ENCODE measurements around the gene CSNK1G1. TPM values are rescaled to one million over a fixed set of nuclear protein-coding genes. Genes with fewer than 3 reads are reported as not detected.
A peak's percentile ranks its signal among the peaks of the same experiment; 100 is the strongest.
"Not testable (repeated sequence)": the region's sequence is repeated elsewhere in the genome, so short reads cannot be mapped to it uniquely, and the experiment has no call there.

Gene CSNK1G1
- total RNA-seq, 2 experiments from 2014 or later, result 20.3 to 22.5 TPM

DNA sequence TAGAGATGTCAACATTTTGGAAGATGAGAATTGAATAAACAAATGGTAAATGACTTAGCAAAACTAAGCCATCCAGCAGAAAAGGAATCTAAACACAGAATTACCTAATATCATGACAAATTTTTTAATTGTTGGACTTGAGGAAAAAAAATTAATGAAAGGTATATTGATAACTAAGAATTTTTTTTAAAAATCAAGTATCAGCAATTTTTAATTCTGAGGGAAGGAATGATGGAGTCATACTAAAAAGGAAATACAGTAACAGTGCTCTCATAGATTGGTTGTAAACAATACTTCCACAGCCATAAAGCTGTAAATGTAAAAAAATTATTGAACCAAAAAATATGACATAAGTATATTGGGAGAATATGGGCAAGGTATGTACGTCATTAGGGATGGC lies 68.0 kb downstream of the CSNK1G1 start:
- no peak for DNase-seq
- CTCF ChIA-PET, result interaction anchor here (0.9 kb wide), 1 partner anchor 56 kb away, joined by 3 read pairs; no protein-coding TSS in a partner anchor

DNA sequence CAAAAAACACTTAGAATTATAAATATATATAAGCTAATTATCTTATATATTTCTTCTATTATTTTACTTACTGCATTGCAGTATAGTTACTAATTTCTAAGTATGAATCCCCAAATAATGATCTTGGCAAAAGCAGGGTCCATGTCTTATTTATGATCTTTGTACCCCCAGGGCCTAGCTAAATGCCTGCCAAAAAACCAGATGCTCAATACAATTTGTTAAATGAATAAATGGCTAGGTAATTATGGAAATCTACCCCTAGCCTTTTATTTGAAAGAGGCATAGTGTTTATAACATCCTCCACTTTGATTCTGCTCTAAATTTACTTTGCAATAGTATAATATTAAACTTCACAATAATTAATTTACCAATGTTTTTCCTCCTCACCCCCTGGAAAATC lies 69.5 kb downstream of the CSNK1G1 start:
- Mint-ChIP-seq H3K36me3 (ENCODE audit: low read depth) (peaks cover 3% of the 10 kb centered on the region), H3K27me3 (no peaks in the 10 kb centered on the region), H3K4me1 (peaks cover 10% of the 10 kb centered on the region), H3K9me3 (ENCODE audit: low read depth) (no peaks in the 10 kb centered on the region), H3K4me3 (no peak overlapping the region), H3K27ac (no peak overlapping the region)
- ATAC-seq (no peak), DNase-seq (no peak)
- ChIA-PET POLR2A (interaction anchor here (0.6 kb wide), 1 partner anchor 24 kb away, joined by 3 read pairs; no protein-coding TSS in a partner anchor), CTCF (interaction anchor here (0.6 to 1.3 kb wide), 2 partner anchors 98 to 221 kb away, joined by 3 read pairs; no protein-coding TSS in a partner anchor)
- intact Hi-C loops (cut with DNase I, micrococcal nuclease), result no loop called here

More for the DNA sequence above, 68.0 kb downstream of the CSNK1G1 start:
- no peaks in the 10 kb centered on the region for H3K27me3 Mint-ChIP-seq
- H3K9me3 Mint-ChIP-seq (ENCODE audit: low read depth), result no peaks in the 10 kb centered on the region
- H3K4me3 Mint-ChIP-seq, result no peak overlapping the region
- H3K36me3 Mint-ChIP-seq (ENCODE audit: low read depth), result peaks cover 3% of the 10 kb centered on the region
- intact Hi-C loops (cut with DNase I, micrococcal nuclease), result no loop called here
- no peak overlapping the region for H3K27ac Mint-ChIP-seq
- H3K4me1 Mint-ChIP-seq, result peaks cover 10% of the 10 kb centered on the region
- POLR2A ChIA-PET, result no interaction called here
- no peak for ATAC-seq

DNA sequence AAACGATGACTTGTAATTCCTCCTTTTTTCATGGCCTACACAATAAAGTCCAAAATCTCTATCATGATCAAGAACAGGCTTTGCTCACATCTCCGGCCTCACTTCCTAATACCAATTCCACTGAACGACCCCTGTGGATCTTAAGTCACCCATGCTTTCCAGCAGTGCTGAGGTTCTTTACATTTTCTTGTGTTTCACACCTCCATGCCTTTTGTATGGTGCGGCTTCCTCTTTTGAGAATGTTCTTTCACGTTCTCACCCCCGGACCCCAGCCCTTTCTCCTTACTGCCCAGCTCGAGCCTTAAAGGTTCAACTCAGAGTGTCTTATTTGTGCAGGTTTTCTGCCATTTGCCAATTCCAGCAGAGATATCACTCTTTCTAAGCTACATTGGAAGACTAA lies 70.1 kb downstream of the CSNK1G1 start:
- H3K9me3 Mint-ChIP-seq (ENCODE audit: low read depth), result no peaks in the 10 kb centered on the region
- no peak overlapping the region for H3K4me3 Mint-ChIP-seq
- DNase-seq (no peak), ATAC-seq (no peak)
- H3K27ac Mint-ChIP-seq, result no peak overlapping the region
- ChIA-PET CTCF (interaction anchor here (0.6 to 1.3 kb wide), 3 partner anchors 52 to 222 kb away, joined by 3 read pairs; no protein-coding TSS in a partner anchor), POLR2A (no interaction called here)
- H3K36me3 Mint-ChIP-seq (ENCODE audit: low read depth), result peaks cover 6% of the 10 kb centered on the region
- intact Hi-C loops (cut with DNase I, micrococcal nuclease), result no loop called here
- no peaks in the 10 kb centered on the region for H3K27me3 Mint-ChIP-seq
- peaks cover 10% of the 10 kb centered on the region for H3K4me1 Mint-ChIP-seq

DNA sequence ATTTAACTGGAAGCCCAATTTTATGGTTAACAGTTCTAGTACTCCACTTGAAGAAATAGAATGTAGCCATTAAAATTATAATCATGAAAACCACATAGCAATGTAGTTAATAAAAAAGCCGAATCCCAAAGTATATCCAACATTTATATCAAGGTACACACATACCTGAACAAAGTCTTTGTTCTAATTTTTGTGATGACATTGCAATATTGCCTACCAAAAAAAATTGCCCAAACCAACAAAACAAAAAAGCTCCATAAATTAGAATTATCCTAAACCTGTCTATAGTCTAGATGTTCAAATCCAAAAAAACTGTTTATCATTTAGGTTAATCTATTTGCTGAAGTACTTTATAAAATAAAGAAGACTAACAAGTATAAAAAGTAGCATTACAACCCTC lies 70.8 kb downstream of the CSNK1G1 start:
- H3K36me3 Mint-ChIP-seq (ENCODE audit: low read depth), result peaks cover 8% of the 10 kb centered on the region
- no peak overlapping the region for H3K4me3 Mint-ChIP-seq
- H3K27me3 Mint-ChIP-seq, result no peaks in the 10 kb centered on the region
- no peak overlapping the region for H3K27ac Mint-ChIP-seq
- DNase-seq (no peak), ATAC-seq (no peak)
- H3K9me3 Mint-ChIP-seq (ENCODE audit: low read depth), result no peaks in the 10 kb centered on the region
- H3K4me1 Mint-ChIP-seq, result peaks cover 10% of the 10 kb centered on the region
- intact Hi-C loops (cut with DNase I, micrococcal nuclease), result no loop called here
- CTCF ChIA-PET, result interaction anchor here (0.7 to 0.9 kb wide), 2 partner anchors 51 to 105 kb away, joined by 3 read pairs; no protein-coding TSS in a partner anchor
- POLR2A ChIA-PET, result no interaction called here

DNA sequence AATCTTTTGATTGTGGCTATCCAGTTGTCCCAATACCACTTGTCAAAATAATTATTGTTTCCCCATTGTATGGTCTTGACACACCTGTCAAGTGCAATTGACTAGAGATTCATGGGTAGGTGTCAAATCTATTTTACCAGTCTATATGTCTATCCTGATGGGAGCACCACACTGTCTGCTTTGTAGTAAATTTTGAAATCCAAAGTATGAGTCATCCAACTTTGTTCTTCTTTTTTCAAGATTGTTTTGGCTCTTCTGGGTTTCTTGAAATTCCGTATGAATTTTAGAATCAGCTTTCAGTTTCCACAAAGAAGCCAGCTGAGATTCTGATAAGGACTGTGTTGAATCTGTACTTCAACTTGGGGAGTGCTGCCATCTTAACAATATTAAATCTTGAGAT lies 71.9 kb downstream of the CSNK1G1 start:
- POLR2A ChIA-PET, result no interaction called here
- no peak overlapping the region for H3K4me3 Mint-ChIP-seq
- peaks cover 8% of the 10 kb centered on the region for H3K4me1 Mint-ChIP-seq
- CTCF ChIA-PET, result no interaction called here
- H3K27me3 Mint-ChIP-seq, result no peaks in the 10 kb centered on the region
- no peak overlapping the region for H3K27ac Mint-ChIP-seq
- no peaks in the 10 kb centered on the region for H3K9me3 Mint-ChIP-seq (ENCODE audit: low read depth)
- intact Hi-C loops (cut with DNase I, micrococcal nuclease), result no loop called here
- DNase-seq (no peak), ATAC-seq (no peak)
- peaks cover 9% of the 10 kb centered on the region for H3K36me3 Mint-ChIP-seq (ENCODE audit: low read depth)

DNA sequence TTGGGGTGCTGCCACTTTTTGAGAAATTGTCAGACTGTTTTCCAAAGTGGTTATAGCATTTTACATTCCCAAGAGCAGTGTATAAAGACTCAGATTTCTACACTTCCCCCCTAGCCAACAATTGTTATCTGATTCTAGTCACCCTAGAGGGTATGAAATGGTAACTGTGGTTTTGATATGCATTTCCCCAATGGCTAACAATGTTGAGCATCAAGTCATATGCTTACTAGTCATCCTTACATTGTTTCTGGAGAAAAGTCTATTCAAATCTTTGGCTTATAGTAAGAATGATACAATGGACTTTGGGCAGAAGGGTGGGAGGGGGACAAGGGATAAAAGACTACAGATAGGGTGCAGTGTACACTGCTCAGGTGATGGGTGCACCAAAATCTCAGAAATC lies 73.3 kb downstream of the CSNK1G1 start:
- H3K27ac Mint-ChIP-seq, result no peak overlapping the region
- no peak for DNase-seq
- no peaks in the 10 kb centered on the region for H3K27me3 Mint-ChIP-seq
- peaks cover 9% of the 10 kb centered on the region for H3K36me3 Mint-ChIP-seq (ENCODE audit: low read depth)
- no peak overlapping the region for H3K4me3 Mint-ChIP-seq
- H3K4me1 Mint-ChIP-seq, result peaks cover 8% of the 10 kb centered on the region
- intact Hi-C loops (cut with DNase I, micrococcal nuclease), result no loop called here
- H3K9me3 Mint-ChIP-seq (ENCODE audit: low read depth), result no peaks in the 10 kb centered on the region
- ChIA-PET CTCF (no interaction called here), POLR2A (interaction anchor here (0.7 kb wide), 1 partner anchor 11 kb away, joined by 4 read pairs; no protein-coding TSS in a partner anchor)
- ATAC-seq, result no peak

DNA sequence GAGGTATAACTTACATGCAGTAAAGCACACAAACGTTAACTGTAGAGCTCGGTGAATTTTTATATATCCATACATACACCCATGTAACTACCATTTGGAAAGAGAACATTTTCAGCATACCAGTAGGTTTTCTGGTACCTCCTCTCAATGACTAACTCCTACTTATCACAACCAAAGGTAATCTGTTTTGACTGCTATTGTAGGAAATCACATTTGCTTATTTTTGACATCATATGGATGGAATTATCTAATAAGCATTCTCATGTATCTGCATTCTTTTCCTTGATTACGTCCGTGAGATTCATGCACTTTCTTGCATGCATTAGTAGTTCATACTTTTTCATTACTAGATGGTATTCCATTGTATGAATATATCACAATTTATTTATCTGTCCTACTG lies 76.8 kb downstream of the CSNK1G1 start:
- ChIA-PET POLR2A (no interaction called here), CTCF (no interaction called here)
- Mint-ChIP-seq H3K36me3 (ENCODE audit: low read depth) (peaks cover 9% of the 10 kb centered on the region), H3K4me1 (peaks cover 26% of the 10 kb centered on the region), H3K27me3 (no peaks in the 10 kb centered on the region), H3K27ac (no peak overlapping the region), H3K4me3 (no peak overlapping the region), H3K9me3 (ENCODE audit: low read depth) (no peaks in the 10 kb centered on the region)
- ATAC-seq (no peak), DNase-seq (no peak)
- intact Hi-C loops (cut with DNase I, micrococcal nuclease), result no loop called here

- H3K27ac Mint-ChIP-seq, result no peak overlapping the region
These were observed 80.0 kb downstream of the CSNK1G1 start for GRCh38 chr15:64275934-64276333.

DNA sequence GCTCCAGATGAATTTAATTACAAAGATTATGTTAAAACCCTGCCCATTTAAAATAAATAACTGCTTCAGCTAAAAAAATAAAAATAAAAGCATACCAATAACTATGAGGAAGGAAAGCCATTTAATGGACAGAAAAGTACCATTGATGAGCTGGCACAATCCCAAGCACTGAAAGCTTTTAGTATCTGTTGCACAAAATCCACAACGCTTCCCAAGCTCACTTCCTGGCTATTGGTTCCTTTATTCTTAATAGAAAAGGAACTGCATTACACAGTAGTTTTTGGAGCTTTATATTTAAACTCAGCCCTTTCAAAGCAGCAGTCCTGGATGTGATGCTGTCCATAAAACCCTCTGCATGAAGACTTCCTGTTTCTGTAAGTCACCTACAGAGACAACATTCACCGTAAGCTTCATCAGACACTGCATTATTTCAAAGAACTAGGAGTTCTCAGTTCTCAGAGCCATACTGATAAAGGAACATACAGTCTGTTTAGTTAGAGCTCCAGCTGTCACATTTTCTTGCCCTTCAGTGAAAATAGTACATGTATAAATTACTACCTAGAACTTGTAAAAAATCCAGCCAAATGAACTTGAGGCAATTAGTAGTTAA lies 81.5 kb downstream of the CSNK1G1 start:
- DNase-seq (no peak), ATAC-seq (no peak)
- Mint-ChIP-seq H3K36me3 (ENCODE audit: low read depth) (peaks cover 13% of the 10 kb centered on the region), H3K4me3 (no peak overlapping the region), H3K27me3 (no peaks in the 10 kb centered on the region), H3K4me1 (peaks cover 22% of the 10 kb centered on the region), H3K27ac (no peak overlapping the region), H3K9me3 (ENCODE audit: low read depth) (no peaks in the 10 kb centered on the region)
- intact Hi-C loops (cut with DNase I, micrococcal nuclease), result no loop called here
- CTCF ChIA-PET, result interaction anchor here (1.0 to 1.2 kb wide), 2 partner anchors 15 to 32 kb away, joined by 3 read pairs; no protein-coding TSS in a partner anchor
- POLR2A ChIA-PET, result interaction anchor here (0.6 to 0.7 kb wide), 2 partner anchors 35 to 81 kb away, joined by 3 read pairs; no protein-coding TSS in a partner anchor

More at GRCh38 chr15:64275934-64276333, 80.0 kb downstream of the CSNK1G1 start:
- POLR2A ChIA-PET, result no interaction called here
- no peaks in the 10 kb centered on the region for H3K9me3 Mint-ChIP-seq (ENCODE audit: low read depth)
- H3K4me3 Mint-ChIP-seq, result no peak overlapping the region
- H3K4me1 Mint-ChIP-seq, result peaks cover 22% of the 10 kb centered on the region
- H3K36me3 Mint-ChIP-seq (ENCODE audit: low read depth), result peaks cover 14% of the 10 kb centered on the region
- peak; percentile 44 for ATAC-seq
- H3K27me3 Mint-ChIP-seq, result no peaks in the 10 kb centered on the region
- intact Hi-C loops (cut with DNase I, micrococcal nuclease), result no loop called here
- no peak for DNase-seq
- CTCF ChIA-PET, result no interaction called here

DNA sequence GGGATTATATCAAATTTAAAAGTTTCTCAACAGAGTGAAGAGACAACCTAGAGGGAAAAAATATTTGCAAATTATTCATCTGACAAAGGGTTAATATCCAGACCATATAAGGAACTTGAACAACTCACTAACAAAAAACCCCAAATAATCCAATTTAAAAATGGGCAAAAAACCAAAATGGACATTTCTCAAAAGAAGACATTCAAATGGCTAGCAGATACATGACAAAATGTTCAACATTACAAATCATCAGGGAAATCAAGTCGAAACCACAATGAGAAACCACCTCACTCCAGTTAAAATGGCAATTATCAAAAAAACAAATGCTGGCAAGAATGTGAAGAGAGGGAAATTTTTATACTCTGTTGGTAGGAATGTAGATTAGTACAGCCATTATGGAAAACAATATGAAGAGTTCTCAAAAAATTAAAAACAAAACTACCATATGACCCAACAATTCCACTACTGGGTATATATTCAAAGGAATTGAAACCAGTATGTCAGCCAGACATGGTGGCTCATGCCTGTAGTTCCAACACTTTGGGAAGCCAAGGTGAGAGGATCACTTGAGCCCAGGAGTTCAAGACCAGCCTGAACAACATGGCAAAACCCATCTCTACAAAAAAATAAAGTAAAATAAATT lies 88.5 kb downstream of the CSNK1G1 start:
- Mint-ChIP-seq H3K9me3 (ENCODE audit: low read depth) (peaks cover 16% of the 10 kb centered on the region), H3K27me3 (no peaks in the 10 kb centered on the region), H3K27ac (peak overlapping the region; percentile 18), H3K4me3 (no peak overlapping the region), H3K36me3 (ENCODE audit: low read depth) (peaks cover 58% of the 10 kb centered on the region), H3K4me1 (peaks cover 41% of the 10 kb centered on the region)
- intact Hi-C loops (cut with DNase I, micrococcal nuclease), result loop anchor here in 1 of 2 experiments (5.0 kb wide), 1 partner anchor 75 kb away; no protein-coding TSS in a partner anchor
- ATAC-seq (peak; percentile 54), DNase-seq (peak; percentile 25)
- POLR2A ChIA-PET, result no interaction called here
- CTCF ChIA-PET, result interaction anchor here (0.6 kb wide), 1 partner anchor 1149 kb away, joined by 3 read pairs; no protein-coding TSS in a partner anchor

DNA sequence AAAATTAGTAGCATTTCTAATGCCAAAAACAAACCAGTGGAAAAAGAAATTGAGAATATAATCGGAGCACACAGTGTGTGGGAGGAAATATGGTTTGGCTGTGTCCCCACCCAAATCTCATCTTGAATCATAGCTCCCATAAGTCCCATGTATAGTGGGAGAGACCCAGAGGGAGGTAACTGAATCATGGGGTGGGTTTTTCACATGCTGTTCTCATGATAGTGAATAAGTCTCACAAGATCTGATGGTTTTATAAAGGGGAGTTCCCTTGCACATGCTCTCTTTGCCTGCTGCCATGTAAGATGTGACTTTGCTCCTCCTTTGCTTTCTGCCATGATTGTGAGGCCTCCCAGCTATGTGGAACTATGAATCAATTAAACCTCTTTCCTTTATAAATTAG lies 90.8 kb downstream of the CSNK1G1 start:
- H3K27me3 Mint-ChIP-seq, H3K4me3 Mint-ChIP-seq, CTCF ChIA-PET: not testable (repeated sequence)
- ATAC-seq, result peak; percentile 80
- POLR2A ChIA-PET, result interaction anchor here (0.6 kb wide), 3 partner anchors 121 to 298 kb away, joined by 4 to 5 read pairs (median 4); no protein-coding TSS in a partner anchor
- Mint-ChIP-seq H3K9me3 (ENCODE audit: low read depth) (peaks cover 16% of the 10 kb centered on the region), H3K4me1 (peaks cover 41% of the 10 kb centered on the region), H3K27ac (peak overlapping the region; percentile 53), H3K36me3 (ENCODE audit: low read depth) (peaks cover 56% of the 10 kb centered on the region)
- peak; percentile 38 for DNase-seq
- intact Hi-C loops (cut with DNase I, micrococcal nuclease), result loop anchor here (1.0 to 5.0 kb wide), 3 partner anchors 18 to 77 kb away; no protein-coding TSS in a partner anchor
